Small intestine (tissue), 7 donors: Measurements from ENCODE around the gene HIVEP1. TPM values are rescaled to one million over a fixed set of nuclear protein-coding genes. Genes with fewer than 3 reads are reported as not detected.
A peak's percentile ranks its signal among the peaks of the same experiment; 100 is the strongest.

Source experiments
- DNase-seq, 2 donors: peaks; one replicate each; pipeline versions ENCODE4 v3.0.0 to v3.0.0-alpha.2; 2013
- FAIRE-seq: peaks from 2 replicates; lab custom pipeline; 2012; peaks lifted over from hg19 to GRCh38; lab: Jason Lieb, UNC
- H3K27ac ChIP-seq, 3 donors: one replicate each; pipeline ENCODE4 v1.5.1; 2013; ENCODE audit warnings: low read length in 2 of 3, mild to moderate bottlenecking in 2 of 3, control low read depth in 1 of 3, inconsistent platforms in 1 of 3, low read depth in 1 of 3, moderate library complexity in 1 of 3
- H3K27me3 ChIP-seq, 3 donors: one replicate each; pipeline ENCODE4 v1.6.1; 2013; ENCODE audit warnings: low read length in 3 of 3, inconsistent platforms in 1 of 3; ENCODE audit not compliant: control insufficient read depth in 3 of 3, insufficient read depth in 3 of 3
- H3K36me3 ChIP-seq, 3 donors: one replicate each; pipeline ENCODE4 v1.6.1; 2013; ENCODE audit warnings: low read length in 3 of 3, inconsistent platforms in 1 of 3, low read depth in 1 of 3, mild to moderate bottlenecking in 1 of 3, moderate library complexity in 1 of 3; ENCODE audit not compliant: control insufficient read depth in 3 of 3, insufficient read depth in 2 of 3
- H3K4me1 ChIP-seq, 3 donors: one replicate each; pipeline ENCODE4 v1.6.1; 2013; ENCODE audit warnings: low read length in 2 of 3, inconsistent platforms in 1 of 3, low read depth in 1 of 3, mild to moderate bottlenecking in 1 of 3, moderate library complexity in 1 of 3; ENCODE audit not compliant: control insufficient read depth in 3 of 3, insufficient read depth in 2 of 3
- H3K4me3 ChIP-seq, 3 donors: one replicate each; pipeline ENCODE4 v1.5.1; 2013; ENCODE audit warnings: low read length in 3 of 3, control low read depth in 1 of 3, inconsistent platforms in 1 of 3, low read depth in 1 of 3, mild to moderate bottlenecking in 1 of 3, moderate library complexity in 1 of 3
- H3K9me3 ChIP-seq, 2 donors: one replicate each; pipeline ENCODE4 v1.6.1; 2013; ENCODE audit warnings: low read depth in 1 of 2, low read length in 1 of 2; ENCODE audit not compliant: control insufficient read depth in 2 of 2, insufficient read depth in 1 of 2
- WGBS, 3 donors: extraction: QIAGEN DNeasy Blood & Tissue Kit; methylation state at CpG; one replicate each; pipeline ENCODE4 v1.1.7; 2013; 5-methylcytosine and 5-hydroxymethylcytosine counted together
- polyA plus RNA-seq, 4 donors: library from polyadenylated mRNA; stranded (reverse) in 3 of 4; unstranded in 1 of 4; fragments of 200-250 nt in 3 of 4; fragments of 120-200 nt in 1 of 4; gene quantifications; one replicate each; pipeline versions ENCODE4 v1.2.1 to v1.2.3, GENCODE V29; 2013
- donor health status: healthy with polysubstance abuse.
- donor health status: control.
- donor health status: control.
- donor health status: Bipolar disorder and iron deficiency.
- donor health status: healthy.

HIVEP1 gene
- polyA plus RNA-seq, 4 donors, result 4.9 to 25.4 (median 6.4) TPM

- WGBS, 3 donors, result 91 to 98% (median 94%) methylated on average over 8 of the region's 8 CpGs
- FAIRE-seq, result no peak
- Histone ChIP-seq H3K9me3 (peaks cover 0 to under 1% of the 10 kb centered on the region in 2 donors), H3K4me3 (no peak overlapping the region), H3K27me3 (no peaks in the 10 kb centered on the region), H3K27ac (no peak overlapping the region), H3K36me3 (peaks cover 0 to 14% (median 0%) of the 10 kb centered on the region in 3 donors), H3K4me1 (peaks cover 0 to 7% (median 3%) of the 10 kb centered on the region in 3 donors)
- DNase-seq, result no peak
Measured at GRCh38 chr6:12036766-12037165, 24.7 kb downstream of the HIVEP1 start.

GRCh38 chr6:12037798-12038197 is 25.7 kb downstream of the HIVEP1 start:
- Histone ChIP-seq H3K4me1 (peaks cover 0 to 7% (median 3%) of the 10 kb centered on the region in 3 donors), H3K27me3 (no peaks in the 10 kb centered on the region), H3K9me3 (no peaks in the 10 kb centered on the region), H3K4me3 (no peak overlapping the region), H3K27ac (no peak overlapping the region), H3K36me3 (peaks cover 0 to 14% (median 0%) of the 10 kb centered on the region in 3 donors)
- FAIRE-seq (no peak), DNase-seq (no peak)
- 66 to 77% (median 76%) methylated on average over 6 of the region's 6 CpGs for WGBS, 3 donors

DNA sequence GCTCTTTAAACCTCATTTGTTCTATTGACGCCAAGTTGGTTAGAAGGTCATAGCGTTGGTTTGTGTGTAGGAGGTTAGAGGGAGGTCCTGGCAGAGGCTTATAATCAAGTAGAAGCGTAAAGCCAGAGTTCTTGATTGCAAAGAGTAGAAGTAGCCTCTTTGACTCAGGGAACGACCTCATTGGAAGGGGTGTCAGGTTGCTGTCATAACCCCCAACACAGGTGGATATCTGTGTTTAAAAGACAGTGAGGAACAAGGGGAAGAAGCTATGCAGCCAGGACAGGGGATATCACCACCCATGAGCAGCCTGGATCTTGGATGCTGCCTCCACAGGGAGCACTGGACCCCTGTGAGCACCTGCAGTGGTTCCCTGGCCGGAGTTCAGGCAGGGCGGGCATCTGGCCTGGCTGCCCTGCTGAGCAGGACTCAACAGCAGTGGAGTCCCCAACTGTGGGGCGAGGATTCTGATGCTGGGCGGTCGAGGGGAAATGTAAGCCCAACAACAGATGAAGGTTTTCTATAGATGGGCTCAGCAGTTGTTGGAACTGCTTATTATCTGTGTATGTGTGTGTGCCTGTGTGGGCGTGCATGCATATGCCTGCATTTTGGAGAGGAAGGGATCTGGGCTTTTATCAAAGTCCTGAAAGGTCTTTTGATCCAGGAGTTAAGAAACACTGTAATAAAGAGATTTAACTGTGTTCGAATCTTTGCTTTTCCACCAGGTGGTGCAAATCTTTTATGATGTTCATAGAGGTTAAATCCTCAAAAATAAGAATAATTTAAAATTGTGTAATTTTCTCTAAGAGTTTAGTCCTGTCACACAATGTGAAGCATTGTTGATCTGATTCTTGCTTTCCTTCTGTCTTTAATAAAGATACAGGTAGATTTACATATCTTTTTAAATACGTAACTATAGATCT is 27.7 kb downstream of the HIVEP1 start:
- no peak overlapping the region for H3K27ac ChIP-seq
- 82 to 87% (median 85%) methylated on average over 12 of the region's 12 CpGs for WGBS, 3 donors
- H3K36me3 ChIP-seq, result peaks cover 0 to 14% (median 0%) of the 10 kb centered on the region in 3 donors
- H3K27me3 ChIP-seq, result no peaks in the 10 kb centered on the region
- H3K4me1 ChIP-seq, result no peaks in the 10 kb centered on the region
- DNase-seq, result no peak
- H3K4me3 ChIP-seq, result no peak overlapping the region
- FAIRE-seq, result no peak
- no peaks in the 10 kb centered on the region for H3K9me3 ChIP-seq

GRCh38 chr6:12047304-12047703 is 35.2 kb downstream of the HIVEP1 start:
- no peak for DNase-seq
- no peak for FAIRE-seq
- no peaks in the 10 kb centered on the region for H3K9me3 ChIP-seq
- H3K27me3 ChIP-seq, result no peaks in the 10 kb centered on the region
- H3K4me1 ChIP-seq, result no peaks in the 10 kb centered on the region
- peaks cover 0 to 4% (median 0%) of the 10 kb centered on the region in 3 donors for H3K36me3 ChIP-seq
- WGBS, 3 donors, result 80 to 89% (median 87%) methylated on average over 9 of the region's 9 CpGs
- peak overlapping the region in 1 of 3 donors; percentile 9 for H3K27ac ChIP-seq
- no peak overlapping the region for H3K4me3 ChIP-seq

- no peaks in the 10 kb centered on the region for H3K27me3 ChIP-seq
- no peaks in the 10 kb centered on the region for H3K9me3 ChIP-seq
- no peaks in the 10 kb centered on the region for H3K4me1 ChIP-seq
- H3K4me3 ChIP-seq, result no peak overlapping the region
- WGBS, 3 donors, result 88 to 91% (median 91%) methylated on average over 10 of the region's 10 CpGs
- DNase-seq (no peak), FAIRE-seq (no peak)
- H3K27ac ChIP-seq, result peak overlapping the region in 1 of 3 donors; percentile 9
- peaks cover 0 to 4% (median 0%) of the 10 kb centered on the region in 3 donors for H3K36me3 ChIP-seq
Measured at GRCh38 chr6:12047792-12048432, 35.8 kb downstream of the HIVEP1 start.

GRCh38 chr6:12048609-12049008 is 36.5 kb downstream of the HIVEP1 start:
- no peak overlapping the region for H3K27ac ChIP-seq
- WGBS, 3 donors, result 68 to 80% (median 76%) methylated on average over 2 of the region's 2 CpGs
- peaks cover 0 to 4% (median 0%) of the 10 kb centered on the region in 3 donors for H3K36me3 ChIP-seq
- FAIRE-seq (no peak), DNase-seq (no peak)
- no peak overlapping the region for H3K4me3 ChIP-seq
- H3K4me1 ChIP-seq, result no peaks in the 10 kb centered on the region
- H3K27me3 ChIP-seq, result no peaks in the 10 kb centered on the region
- no peaks in the 10 kb centered on the region for H3K9me3 ChIP-seq

DNA sequence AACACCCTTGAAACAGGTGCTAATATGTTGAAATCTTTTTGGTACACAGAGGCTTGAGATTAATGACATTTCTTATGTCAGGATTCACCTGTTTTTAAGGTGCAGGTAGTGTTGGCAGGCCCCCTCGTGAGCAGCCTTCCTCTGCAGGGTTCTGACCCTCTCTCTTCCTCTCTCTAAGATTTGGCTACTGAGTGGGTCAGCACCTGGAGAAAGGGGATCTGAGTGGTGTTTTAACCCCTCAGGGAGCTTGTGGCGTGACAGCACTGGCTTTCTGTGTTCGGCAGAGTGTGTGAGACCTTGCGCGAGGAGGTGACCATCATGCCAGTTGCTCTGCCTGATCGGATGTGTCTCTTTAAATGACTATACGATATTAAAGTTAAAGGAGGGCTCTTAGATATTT is 37.1 kb downstream of the HIVEP1 start:
- no peak for FAIRE-seq
- Histone ChIP-seq H3K27ac (peak overlapping the region in 1 of 3 donors; percentile 18), H3K4me1 (no peaks in the 10 kb centered on the region), H3K27me3 (no peaks in the 10 kb centered on the region), H3K36me3 (peaks cover 0 to 4% (median 0%) of the 10 kb centered on the region in 3 donors), H3K9me3 (no peaks in the 10 kb centered on the region), H3K4me3 (no peak overlapping the region)
- 85 to 94% (median 88%) methylated on average over 7 of the region's 7 CpGs for WGBS, 3 donors
- DNase-seq, result no peak

GRCh38 chr6:12051861-12052368 is 39.8 kb downstream of the HIVEP1 start:
- H3K27ac ChIP-seq, result peak overlapping the region in 1 of 3 donors; percentile 27
- no peak for FAIRE-seq
- no peak overlapping the region for H3K4me3 ChIP-seq
- peaks cover 0 to 6% (median 0%) of the 10 kb centered on the region in 3 donors for H3K36me3 ChIP-seq
- no peak for DNase-seq
- H3K9me3 ChIP-seq, result no peaks in the 10 kb centered on the region
- 45 to 80% (median 56%) methylated on average over 4 of the region's 4 CpGs for WGBS, 3 donors
- no peaks in the 10 kb centered on the region for H3K27me3 ChIP-seq
- H3K4me1 ChIP-seq, result no peaks in the 10 kb centered on the region
